Measurements from ENCODE around the gene TBL3.

TBL3 gene

DNA sequence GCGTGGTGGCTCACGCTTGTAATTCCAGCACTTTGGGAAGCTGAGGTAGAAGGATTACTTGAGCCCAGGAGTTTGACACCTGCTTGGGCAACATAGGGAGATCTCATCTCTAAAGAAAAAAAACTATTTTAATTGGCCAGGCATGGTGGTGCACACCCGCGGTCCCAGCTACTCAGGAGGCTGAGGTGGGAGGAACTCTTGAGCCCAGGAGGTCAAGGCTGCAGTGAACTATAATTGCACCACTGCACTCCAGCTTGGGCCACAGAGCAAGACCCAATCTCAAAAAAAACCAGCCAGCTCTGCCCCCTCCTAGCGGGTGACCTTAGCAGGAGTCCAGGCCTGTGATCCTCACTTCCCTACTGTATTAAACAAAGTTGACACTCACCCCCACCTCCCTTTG, 47.8 kb upstream of the TBL3 start:
- no peak overlapping the region for H2AFZ ChIP-seq (ENCODE audit: low read length)
- no peak for DNase-seq
- no peak overlapping the region for H3K4me3 ChIP-seq (ENCODE audit: low read length)
- H3K9ac ChIP-seq (ENCODE audit: low read length), result no peak overlapping the region
- H3K27ac ChIP-seq (ENCODE audit: low read length), result no peak overlapping the region
- H3K36me3 ChIP-seq (replicated peaks; ENCODE audit: insufficient read depth, low read length), result no peaks in the 10 kb centered on the region
- H3K9me2 ChIP-seq (replicated peaks; ENCODE audit: insufficient read depth, low read length), result no peaks in the 10 kb centered on the region
- TF ChIP-seq EZH2phosphoT487 (IDR thresholded peaks at IDR 0.05; ENCODE audit: low read length) (no peak), EZH2 (optimal IDR thresholded peaks at IDR 0.05; ENCODE audit: low read depth, low read length) (no peak), CTCF (IDR thresholded peaks at IDR 0.05; ENCODE audit: low read length) (no peak)
- no peaks in the 10 kb centered on the region for H3F3A ChIP-seq (ENCODE audit: insufficient read depth, low read length)
- H4K20me1 ChIP-seq (ENCODE audit: insufficient read depth, low read length), result no peaks in the 10 kb centered on the region
- H3K79me2 ChIP-seq (ENCODE audit: low read length), result no peaks in the 10 kb centered on the region
- H3K4me1 ChIP-seq (ENCODE audit: low read length), result no peaks in the 10 kb centered on the region
- H3K27me3 ChIP-seq (replicated peaks; ENCODE audit: insufficient read depth, low read length), result peaks cover 54% of the 10 kb centered on the region
- no peaks in the 10 kb centered on the region for H3K9me3 ChIP-seq (replicated peaks; ENCODE audit: insufficient read depth, low read length)
- no peak overlapping the region for H3K4me2 ChIP-seq (ENCODE audit: low read depth, low read length)

- TF ChIP-seq EZH2phosphoT487 (IDR thresholded peaks at IDR 0.05; ENCODE audit: low read length) (no peak), EZH2 (optimal IDR thresholded peaks at IDR 0.05; ENCODE audit: low read depth, low read length) (no peak), CTCF (IDR thresholded peaks at IDR 0.05; ENCODE audit: low read length) (no peak)
- no peak overlapping the region for H3K4me2 ChIP-seq (ENCODE audit: low read depth, low read length)
- H3K36me3 ChIP-seq (replicated peaks; ENCODE audit: insufficient read depth, low read length), result no peaks in the 10 kb centered on the region
- no peak overlapping the region for H3K9ac ChIP-seq (ENCODE audit: low read length)
- DNase-seq, result no peak
- no peaks in the 10 kb centered on the region for H3K9me3 ChIP-seq (replicated peaks; ENCODE audit: insufficient read depth, low read length)
- peaks cover 35% of the 10 kb centered on the region for H3K27me3 ChIP-seq (replicated peaks; ENCODE audit: insufficient read depth, low read length)
- no peak overlapping the region for H3K27ac ChIP-seq (ENCODE audit: low read length)
- H2AFZ ChIP-seq (ENCODE audit: low read length), result no peak overlapping the region
- H3K9me2 ChIP-seq (replicated peaks; ENCODE audit: insufficient read depth, low read length), result no peaks in the 10 kb centered on the region
- no peaks in the 10 kb centered on the region for H4K20me1 ChIP-seq (ENCODE audit: insufficient read depth, low read length)
- H3F3A ChIP-seq (ENCODE audit: insufficient read depth, low read length), result no peaks in the 10 kb centered on the region
- H3K79me2 ChIP-seq (ENCODE audit: low read length), result no peaks in the 10 kb centered on the region
- H3K4me1 ChIP-seq (ENCODE audit: low read length), result peaks cover 5% of the 10 kb centered on the region
- H3K4me3 ChIP-seq (ENCODE audit: low read length), result no peak overlapping the region
Observed at GRCh38 chr16:1926271-1926670, 45.6 kb upstream of the TBL3 start.

DNA sequence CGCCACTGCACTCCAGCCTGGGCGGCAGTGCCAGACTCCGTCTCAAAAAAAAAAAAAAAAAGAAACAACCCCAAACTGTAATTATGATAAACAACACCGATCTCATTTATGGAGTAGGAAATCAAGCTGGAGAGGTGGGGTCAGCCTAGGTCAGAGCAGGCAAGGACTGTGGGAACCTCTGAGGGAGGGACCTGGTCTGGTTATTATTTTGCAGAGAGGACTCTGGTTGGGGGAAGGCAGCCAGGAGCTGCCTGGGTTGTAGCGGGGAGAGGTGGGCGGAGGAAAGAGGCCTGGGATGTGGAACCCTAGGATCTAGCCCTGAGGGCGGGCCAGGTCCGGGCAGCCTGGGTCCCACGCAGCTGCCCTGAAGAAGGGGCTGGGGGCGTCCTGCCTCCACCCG, 42.7 kb upstream of the TBL3 start:
- TF ChIP-seq EZH2 (optimal IDR thresholded peaks at IDR 0.05; ENCODE audit: low read depth, low read length) (no peak), EZH2phosphoT487 (IDR thresholded peaks at IDR 0.05; ENCODE audit: low read length) (no peak), CTCF (IDR thresholded peaks at IDR 0.05; ENCODE audit: low read length) (no peak)
- H3K4me1 ChIP-seq (ENCODE audit: low read length), result peaks cover 5% of the 10 kb centered on the region
- peak overlapping the region; percentile 60; the same call in 1 of the 2 replicates for H3K9ac ChIP-seq (ENCODE audit: low read length)
- no peak overlapping the region for H3K27ac ChIP-seq (ENCODE audit: low read length)
- no peaks in the 10 kb centered on the region for H3K79me2 ChIP-seq (ENCODE audit: low read length)
- H3K27me3 ChIP-seq (replicated peaks; ENCODE audit: insufficient read depth, low read length), result peaks cover 12% of the 10 kb centered on the region; the same call in 1 of the 2 replicates
- no peaks in the 10 kb centered on the region for H4K20me1 ChIP-seq (ENCODE audit: insufficient read depth, low read length)
- H3K4me3 ChIP-seq (ENCODE audit: low read length), result peak overlapping the region; percentile 73
- H3K9me2 ChIP-seq (replicated peaks; ENCODE audit: insufficient read depth, low read length), result no peaks in the 10 kb centered on the region
- H3K36me3 ChIP-seq (replicated peaks; ENCODE audit: insufficient read depth, low read length), result no peaks in the 10 kb centered on the region
- H3K4me2 ChIP-seq (ENCODE audit: low read depth, low read length), result peak overlapping the region; percentile 75
- peak; percentile 31 for DNase-seq
- H3F3A ChIP-seq (ENCODE audit: insufficient read depth, low read length), result no peaks in the 10 kb centered on the region
- peak overlapping the region; percentile 56 for H2AFZ ChIP-seq (ENCODE audit: low read length)
- no peaks in the 10 kb centered on the region for H3K9me3 ChIP-seq (replicated peaks; ENCODE audit: insufficient read depth, low read length)

Measured in MM.1S (cell line).